Germinal center (tissue), 1 donor: Measurements from ENCODE around the gene HSDL2.
A peak's percentile ranks its signal among the peaks of the same experiment; 100 is the strongest.

ENCODE experiments used
- DNase-seq: peaks from one replicate; pipeline ENCODE4 v3.0.0; 2012; ENCODE audit warnings: mixed read lengths, low spot score

HSDL2 gene

GRCh38 chr9:112446526-112446925, 66.6 kb downstream of the HSDL2 start:
- DNase-seq: no peak

DNA sequence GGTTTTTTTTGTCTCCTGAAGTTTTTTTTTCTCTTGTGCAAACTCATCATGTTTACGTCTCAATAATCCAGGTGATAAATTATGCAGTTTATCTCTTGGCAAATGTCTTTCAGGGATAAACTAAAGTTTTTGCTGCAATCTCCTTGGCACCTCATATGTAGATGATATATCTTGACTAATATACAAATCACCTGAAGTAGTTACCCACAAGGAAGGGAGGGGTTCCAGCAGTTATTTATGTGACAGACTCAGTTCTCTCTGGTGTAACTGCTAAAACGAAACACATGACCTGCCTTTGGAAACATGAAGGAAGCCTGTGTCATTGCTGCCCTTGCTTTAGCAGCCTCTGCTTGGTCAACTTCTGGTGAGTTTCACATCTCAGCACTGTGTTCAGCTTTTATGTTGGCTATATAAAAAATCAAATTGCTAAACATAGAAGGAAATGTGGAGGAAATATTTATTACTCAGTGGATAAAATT, 67.4 kb downstream of the HSDL2 start:
- no peak for DNase-seq

DNA sequence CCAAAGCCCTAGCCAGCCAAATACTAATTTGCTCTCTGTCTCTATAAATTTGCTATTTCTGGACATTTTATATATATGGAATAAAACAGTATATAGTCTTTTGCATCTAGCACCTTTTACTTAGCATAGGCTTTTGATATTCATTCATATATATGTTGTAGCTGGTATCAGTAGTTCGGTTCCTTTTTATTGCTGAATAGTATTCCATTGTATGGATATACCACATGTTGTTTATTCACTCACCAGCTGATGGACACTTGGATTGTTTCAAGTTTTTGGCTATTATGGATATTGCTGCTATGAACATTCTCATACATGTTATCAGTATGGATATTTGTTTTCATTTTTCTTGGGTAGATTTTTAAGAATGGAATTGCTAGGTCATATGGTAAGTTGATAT, 82.9 kb downstream of the HSDL2 start:
- no peak for DNase-seq

- DNase-seq: no peak
Observed at GRCh38 chr9:112465352-112465751, 85.4 kb downstream of the HSDL2 start.

GRCh38 chr9:112472996-112473395, 93.1 kb downstream of the HSDL2 start:
- DNase-seq: no peak

DNA sequence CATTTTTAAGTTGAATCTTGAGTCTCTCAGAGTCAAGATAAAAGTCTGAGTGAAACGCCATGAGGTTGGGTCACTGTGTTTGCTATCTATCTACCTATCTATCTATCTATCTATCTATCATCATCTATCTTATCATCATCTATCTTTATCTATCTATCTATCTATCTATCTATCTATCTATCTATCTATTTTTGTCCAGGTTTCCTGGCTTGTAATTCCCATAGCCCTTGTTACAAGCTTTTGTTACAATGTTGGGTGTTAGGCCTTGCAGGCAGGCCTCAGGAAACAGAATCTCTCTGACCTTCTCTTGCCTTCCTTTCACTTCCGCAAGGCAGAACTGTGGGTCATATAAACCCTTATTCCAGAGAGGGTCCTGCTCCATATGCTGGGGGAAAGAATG, 94.1 kb downstream of the HSDL2 start:
- no peak for DNase-seq

DNA sequence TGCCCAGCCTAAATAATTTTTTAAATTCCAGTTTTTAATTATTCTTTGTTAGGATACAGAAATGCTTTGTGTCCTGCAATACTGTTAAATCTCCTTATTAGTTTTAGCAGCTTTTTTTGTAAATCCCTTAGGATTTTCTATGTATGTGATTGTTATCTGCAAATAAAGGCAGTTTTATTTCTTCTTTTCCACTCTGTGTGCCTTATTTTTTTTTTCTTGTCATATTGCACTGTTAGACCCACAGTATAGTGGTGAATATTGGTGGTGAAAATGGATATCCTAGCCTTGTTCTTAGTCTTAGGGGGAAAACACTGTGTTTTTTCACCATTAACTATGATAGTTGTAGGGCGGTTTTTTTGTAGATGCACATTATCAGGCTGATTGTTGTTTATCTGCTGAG, 95.4 kb downstream of the HSDL2 start:
- DNase-seq: no peak

GRCh38 chr9:112477330-112477729, 97.4 kb downstream of the HSDL2 start:
- DNase-seq: no peak

GRCh38 chr9:112479221-112479620, 99.3 kb downstream of the HSDL2 start:
- no peak for DNase-seq

- no peak for DNase-seq
Observed at GRCh38 chr9:112484607-112485006, 104.7 kb downstream of the HSDL2 start.

DNA sequence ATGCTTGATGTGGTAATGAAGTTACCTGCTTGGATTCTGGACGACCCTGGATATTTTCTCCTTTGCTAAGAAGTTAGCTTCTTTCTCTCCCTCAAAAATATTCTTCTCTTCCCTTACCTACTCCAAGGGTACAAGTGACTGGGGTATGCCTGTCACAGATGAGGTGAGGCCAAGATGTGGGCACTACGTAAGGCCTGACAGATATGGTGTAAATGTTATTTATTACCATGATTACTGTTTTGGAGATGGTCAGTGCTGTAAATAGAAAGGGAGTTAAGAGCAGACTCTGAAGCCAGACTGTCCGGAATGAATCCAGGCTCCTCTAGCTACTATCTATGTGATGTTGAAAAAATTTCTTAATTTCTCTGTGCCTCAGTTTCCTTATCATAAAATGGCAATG, 105.7 kb downstream of the HSDL2 start:
- no peak for DNase-seq

DNA sequence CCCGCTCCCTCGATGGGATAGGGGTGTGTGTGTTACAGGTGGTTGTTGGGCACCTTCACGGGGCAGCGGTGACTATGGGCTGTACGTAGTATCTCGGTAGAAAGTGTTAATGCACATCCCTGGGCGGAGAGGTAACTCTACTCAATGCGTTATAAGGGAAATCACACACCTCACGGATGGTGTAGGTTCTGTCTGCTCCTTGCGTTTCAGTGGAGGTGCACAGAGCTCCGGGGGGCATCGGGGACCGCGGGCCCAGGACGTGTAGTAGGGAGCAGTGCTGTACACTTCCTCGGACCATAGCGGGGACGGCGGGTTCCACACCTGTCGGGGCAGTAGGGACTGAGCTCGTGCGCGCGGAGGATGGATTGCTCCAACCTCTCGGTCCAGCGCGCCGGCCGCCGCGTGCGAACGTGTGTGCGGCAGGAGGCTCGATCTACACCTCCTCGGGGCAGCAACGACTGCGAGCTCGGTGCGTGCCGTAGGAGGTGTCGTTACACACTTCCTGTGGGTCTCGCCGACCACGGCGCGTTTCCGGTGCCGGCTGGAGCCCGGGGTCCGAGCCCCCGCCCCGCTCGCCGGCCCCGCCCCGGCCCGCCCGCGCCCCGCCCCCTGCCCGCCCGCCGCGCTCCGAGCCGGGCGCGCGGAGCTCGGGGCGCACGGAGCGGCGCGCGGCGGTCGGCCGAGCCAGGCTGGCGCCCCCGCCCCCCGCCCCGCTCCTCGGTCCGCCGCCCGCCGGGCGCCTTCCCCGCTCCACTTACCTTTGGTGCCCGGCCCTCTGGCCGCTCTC, 106.5 kb downstream of the HSDL2 start, which contains the start of gene KIAA1958:
TSS of gene KIAA1958 (plus strand) at position 607 of the 787 bp plus-strand sequence. CDS start 87,254 bp downstream, outside the sequence.
- DNase-seq: peak; percentile 91

GRCh38 chr9:112487008-112487798, 107.3 kb downstream of the HSDL2 start:
- DNase-seq: peak; percentile 54

GRCh38 chr9:112487799-112488340, 108.0 kb downstream of the HSDL2 start:
- no peak for DNase-seq

- no peak for DNase-seq
Observed at GRCh38 chr9:112489039-112489546, 109.2 kb downstream of the HSDL2 start.

- no peak for DNase-seq
Observed at GRCh38 chr9:112489876-112490666, 110.2 kb downstream of the HSDL2 start.

DNA sequence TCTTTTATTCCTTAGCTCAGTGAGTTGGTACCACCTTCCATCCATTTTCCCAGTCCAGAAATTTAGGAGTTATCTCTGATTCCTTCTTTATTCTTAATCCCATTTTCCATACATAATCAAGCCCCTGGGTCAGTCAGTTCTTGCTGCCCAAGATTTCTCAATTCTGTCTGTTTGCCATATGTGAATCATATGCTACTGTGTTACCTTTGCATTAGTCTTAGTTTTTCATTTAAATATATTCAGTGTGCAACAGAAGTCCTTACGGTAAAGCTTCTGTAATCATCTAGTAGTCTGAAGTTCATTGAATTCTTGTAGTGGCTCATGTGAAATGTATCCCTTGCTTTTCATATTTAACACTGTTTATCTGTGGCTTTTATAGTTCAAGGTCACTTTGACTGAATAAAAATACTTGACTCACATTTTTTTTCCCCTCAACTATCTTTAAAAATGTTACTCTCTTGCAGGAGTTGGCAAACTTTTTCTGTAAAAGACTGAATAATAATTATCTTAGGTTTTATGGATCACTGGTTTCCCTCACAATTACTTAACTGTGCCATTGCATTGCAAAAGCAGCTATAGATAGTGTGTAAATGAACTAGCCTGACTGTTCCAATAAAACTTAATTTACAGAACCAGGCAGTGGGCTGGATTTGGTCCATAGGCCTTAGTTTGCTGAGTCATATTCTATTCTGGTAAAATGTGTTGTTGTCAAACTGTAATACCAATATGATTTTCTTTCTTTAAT, 113.7 kb downstream of the HSDL2 start:
- DNase-seq: no peak

DNA sequence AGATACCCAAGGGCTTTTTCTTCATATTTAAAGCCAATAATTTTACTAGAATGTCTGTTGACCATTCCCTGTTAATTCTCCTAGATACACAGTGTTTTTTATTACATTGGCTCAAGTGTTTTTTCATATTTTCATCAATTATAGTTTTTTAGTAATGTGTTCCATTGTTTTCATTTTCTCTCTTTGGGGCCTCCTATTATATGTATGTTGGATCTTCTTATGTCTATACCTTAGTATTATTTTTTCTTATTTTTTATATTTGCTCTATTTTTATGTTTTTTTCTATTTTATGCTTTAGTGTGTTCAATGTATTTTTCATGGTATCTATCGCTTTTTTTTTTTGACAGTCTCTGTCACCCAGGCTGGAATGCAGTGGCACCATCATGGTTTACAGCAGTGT, 114.2 kb downstream of the HSDL2 start:
- no peak for DNase-seq

DNA sequence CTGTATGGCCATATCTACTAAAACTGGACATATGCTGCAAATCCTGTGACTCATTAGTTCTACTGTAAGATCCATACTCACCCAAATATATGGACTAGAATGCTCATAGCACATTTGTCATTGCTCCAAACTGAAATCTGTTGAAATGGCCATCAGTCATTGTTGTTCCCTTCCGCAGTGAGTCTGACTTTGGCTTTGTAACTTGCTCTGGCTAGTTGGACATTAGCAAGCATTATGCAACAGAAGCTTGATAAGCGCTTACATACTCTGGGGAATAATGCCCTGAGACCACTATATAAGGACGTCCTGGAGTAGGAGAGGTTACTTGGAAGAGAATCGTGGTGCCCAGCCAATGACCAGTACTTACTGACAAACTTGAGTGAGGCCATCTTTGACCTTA, 115.7 kb downstream of the HSDL2 start:
- DNase-seq: no peak

DNA sequence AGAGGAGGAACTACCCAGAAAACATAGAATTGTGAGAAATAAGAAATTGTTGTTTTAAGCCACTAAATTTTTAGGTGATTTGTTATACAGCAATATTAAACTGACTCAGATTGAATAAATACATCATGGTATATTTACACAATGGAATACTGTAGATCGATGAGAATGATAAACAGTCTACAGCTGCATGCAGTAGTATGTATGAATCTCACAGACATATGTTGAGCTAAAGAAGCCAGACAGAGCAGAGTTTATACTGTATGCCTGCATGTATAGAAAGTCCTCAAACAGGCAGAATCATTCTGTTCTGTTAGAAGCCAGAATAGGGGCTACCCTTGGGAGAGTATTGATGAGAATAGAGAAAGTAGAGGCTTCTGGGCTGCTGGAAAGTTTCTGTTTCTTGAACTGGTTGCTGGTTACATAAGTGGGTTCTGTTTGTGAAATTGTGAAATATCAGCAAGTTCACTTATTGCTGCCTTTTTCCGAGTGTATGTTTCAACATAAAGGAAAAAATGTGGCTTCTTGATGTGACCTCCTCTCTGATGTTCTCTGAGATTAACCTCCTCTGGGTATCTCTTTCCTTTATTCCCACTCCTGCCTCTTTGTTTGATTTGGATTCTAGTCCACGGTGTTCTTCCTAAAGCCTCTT, 116.3 kb downstream of the HSDL2 start:
- DNase-seq: no peak

DNA sequence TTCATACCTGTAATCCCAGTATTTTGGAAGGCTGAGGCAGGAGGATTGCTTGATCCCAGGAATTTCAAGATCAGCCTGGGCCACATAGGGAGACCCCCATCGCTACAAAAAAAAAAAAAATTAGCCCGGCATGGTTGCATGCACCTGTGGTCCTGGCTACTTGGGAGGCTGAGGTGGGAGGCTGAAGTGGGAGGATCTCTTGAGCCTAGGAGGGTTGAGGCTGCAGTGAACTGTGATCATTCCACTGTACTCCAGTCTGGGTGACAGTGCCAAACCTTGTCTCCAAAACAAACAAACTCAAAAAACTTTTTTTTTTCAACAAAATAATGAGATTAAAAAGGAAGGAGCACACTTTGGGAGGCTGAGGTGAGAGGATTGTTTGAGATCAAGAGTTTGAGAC, 120.9 kb downstream of the HSDL2 start:
- no peak for DNase-seq
